HEK293T (cell line): ENCODE measurements around the gene PDGFA.

Source experiments
- CTBP1 ChIP-seq: fragments of 450-650 bp; IDR thresholded peaks from 2 replicates; pipeline ENCODE4 v1.6.1; 2016; ENCODE audit warnings: borderline replicate concordance
- SP1 ChIP-seq: fragments of 450-650 bp; IDR thresholded peaks from 2 replicates; pipeline ENCODE4 v1.6.1; 2017

GRCh38 chr7:475425-475728 lies 44.3 kb downstream of the PDGFA start:
- no peak for TF ChIP-seq SP1
- TF ChIP-seq CTBP1, result no peak
